ENCODE data around the gene CDKAL1.

DNA sequence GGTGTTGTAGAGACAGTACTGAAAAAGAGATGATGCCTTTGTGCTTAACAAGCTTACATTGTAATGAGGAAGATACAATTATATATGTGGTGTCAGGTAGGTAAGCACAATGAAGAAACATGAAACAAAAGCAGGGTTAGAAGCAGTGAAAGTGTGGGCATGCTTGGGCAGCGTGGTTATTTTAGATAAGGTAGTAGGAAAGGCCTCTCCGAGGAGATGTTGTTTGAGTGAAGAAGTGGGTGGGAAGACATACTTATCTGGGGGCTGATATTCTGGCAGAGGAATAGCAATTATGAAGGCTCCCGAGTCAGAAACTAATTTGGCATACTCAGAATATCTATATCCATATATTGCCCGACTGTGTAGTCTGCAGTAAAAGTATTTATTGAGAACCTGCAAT is 4.7 kb downstream of the CDKAL1 start:
- TF ChIP-seq, protein P1, sequence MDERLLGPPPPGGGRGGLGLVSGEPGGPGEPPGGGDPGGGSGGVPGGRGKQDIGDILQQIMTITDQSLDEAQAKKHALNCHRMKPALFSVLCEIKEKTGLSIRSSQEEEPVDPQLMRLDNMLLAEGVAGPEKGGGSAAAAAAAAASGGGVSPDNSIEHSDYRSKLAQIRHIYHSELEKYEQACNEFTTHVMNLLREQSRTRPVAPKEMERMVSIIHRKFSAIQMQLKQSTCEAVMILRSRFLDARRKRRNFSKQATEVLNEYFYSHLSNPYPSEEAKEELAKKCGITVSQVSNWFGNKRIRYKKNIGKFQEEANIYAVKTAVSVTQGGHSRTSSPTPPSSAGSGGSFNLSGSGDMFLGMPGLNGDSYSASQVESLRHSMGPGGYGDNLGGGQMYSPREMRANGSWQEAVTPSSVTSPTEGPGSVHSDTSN (CRISPR knock-in tag; IDR thresholded peaks at IDR 0.05; ENCODE audit: low read depth), result no peak
- TF ChIP-seq, protein P1 (tag; conservative IDR thresholded peaks at IDR 0.05; ENCODE audit: low read depth), result no peak
- TF ChIP-seq, protein P2, sequence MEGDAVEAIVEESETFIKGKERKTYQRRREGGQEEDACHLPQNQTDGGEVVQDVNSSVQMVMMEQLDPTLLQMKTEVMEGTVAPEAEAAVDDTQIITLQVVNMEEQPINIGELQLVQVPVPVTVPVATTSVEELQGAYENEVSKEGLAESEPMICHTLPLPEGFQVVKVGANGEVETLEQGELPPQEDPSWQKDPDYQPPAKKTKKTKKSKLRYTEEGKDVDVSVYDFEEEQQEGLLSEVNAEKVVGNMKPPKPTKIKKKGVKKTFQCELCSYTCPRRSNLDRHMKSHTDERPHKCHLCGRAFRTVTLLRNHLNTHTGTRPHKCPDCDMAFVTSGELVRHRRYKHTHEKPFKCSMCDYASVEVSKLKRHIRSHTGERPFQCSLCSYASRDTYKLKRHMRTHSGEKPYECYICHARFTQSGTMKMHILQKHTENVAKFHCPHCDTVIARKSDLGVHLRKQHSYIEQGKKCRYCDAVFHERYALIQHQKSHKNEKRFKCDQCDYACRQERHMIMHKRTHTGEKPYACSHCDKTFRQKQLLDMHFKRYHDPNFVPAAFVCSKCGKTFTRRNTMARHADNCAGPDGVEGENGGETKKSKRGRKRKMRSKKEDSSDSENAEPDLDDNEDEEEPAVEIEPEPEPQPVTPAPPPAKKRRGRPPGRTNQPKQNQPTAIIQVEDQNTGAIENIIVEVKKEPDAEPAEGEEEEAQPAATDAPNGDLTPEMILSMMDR (IDR thresholded peaks at IDR 0.05 in 2 of 3, conservative IDR thresholded peaks at IDR 0.05 in 1 of 3; ENCODE audit: insufficient read depth in 2 of 3, low read depth in 1 of 3, low read length in 3 of 3), result no peak
- TF ChIP-seq EZH2 (IDR thresholded peaks at IDR 0.05; ENCODE audit: borderline replicate concordance, low read depth, low read length) (no peak), U2AF2 (optimal IDR thresholded peaks at IDR 0.05; ENCODE audit: low read depth, low read length) (no peak)

Measured in K562 (cell line).